HEK293T (cell line): Measurements from ENCODE around the gene WWC1.

ENCODE experiments used
- CTCF ChIA-PET: fragments of 350-600 bp; formaldehyde crosslinking; extraction: SDS; loops from one replicate; lab custom pipeline; 2021; ENCODE audit warnings: antibody characterized with exemption, inconsistent platforms; lab: Yijun Ruan, JAX
- POLR2A ChIA-PET: fragments of 350-600 bp; formaldehyde crosslinking; extraction: SDS; loops from one replicate; lab custom pipeline; 2020; ENCODE audit warnings: antibody characterized with exemption, inconsistent platforms; lab: Yijun Ruan, JAX
- DNase-seq: peaks from one replicate; pipeline ENCODE4 v3.0.0; 2012; ENCODE audit warnings: mixed read lengths; ENCODE audit errors: extremely low spot score
- ARNT ChIP-seq: fragments of 450-650 bp; IDR thresholded peaks from 2 replicates; pipeline ENCODE4 v1.6.1; 2017; ENCODE audit warnings: mild to moderate bottlenecking
- BHLHE40 ChIP-seq: fragments of 450-650 bp; IDR thresholded peaks from 2 replicates; pipeline ENCODE4 v1.6.1; 2016; ENCODE audit warnings: mild to moderate bottlenecking, moderate library complexity, borderline replicate concordance
- CTBP1 ChIP-seq: fragments of 450-650 bp; IDR thresholded peaks from 2 replicates; pipeline ENCODE4 v1.6.1; 2016; ENCODE audit warnings: borderline replicate concordance
- ELF4 ChIP-seq: fragments of 450-650 bp; IDR thresholded peaks from 2 replicates; pipeline ENCODE4 v1.6.1; 2017; ENCODE audit warnings: antibody characterized with exemption
- FOXA1 ChIP-seq: fragments of 450-650 bp; IDR thresholded peaks from 2 replicates; pipeline ENCODE4 v1.6.1; 2016; ENCODE audit warnings: mild to moderate bottlenecking
- FOXK2 ChIP-seq: fragments of 450-650 bp; IDR thresholded peaks from 2 replicates; pipeline ENCODE4 v1.6.1; 2016; ENCODE audit warnings: mild to moderate bottlenecking
- FOXM1 ChIP-seq: fragments of 450-650 bp; IDR thresholded peaks from 2 replicates; pipeline ENCODE4 v1.6.1; 2017; ENCODE audit warnings: mild to moderate bottlenecking, borderline replicate concordance
- HDGF ChIP-seq: fragments of 450-650 bp; IDR thresholded peaks from 2 replicates; pipeline ENCODE4 v1.6.1; 2017; ENCODE audit warnings: antibody characterized with exemption, borderline replicate concordance
- L3MBTL2 ChIP-seq: fragments of 450-650 bp; conservative IDR thresholded peaks from 2 replicates; pipeline ENCODE4 v1.6.1; 2016; ENCODE audit warnings: mild to moderate bottlenecking
- LEF1 ChIP-seq: fragments of 450-650 bp; IDR thresholded peaks from 2 replicates; pipeline ENCODE4 v1.6.1; 2017; ENCODE audit warnings: mild to moderate bottlenecking, borderline replicate concordance
- NFRKB ChIP-seq: fragments of 450-650 bp; IDR thresholded peaks from 2 replicates; pipeline ENCODE4 v1.6.1; 2016; ENCODE audit warnings: mild to moderate bottlenecking, moderate library complexity
- PKNOX1 ChIP-seq: fragments of 450-650 bp; IDR thresholded peaks from 2 replicates; pipeline ENCODE4 v1.6.1; 2016
- SP1 ChIP-seq: fragments of 450-650 bp; IDR thresholded peaks from 2 replicates; pipeline ENCODE4 v1.6.1; 2017
- SUZ12 ChIP-seq: fragments of 450-650 bp; IDR thresholded peaks from 2 replicates; pipeline ENCODE4 v1.6.1; 2016; ENCODE audit warnings: mild to moderate bottlenecking
- TARDBP ChIP-seq: fragments of 450-650 bp; IDR thresholded peaks from 2 replicates; pipeline ENCODE4 v1.6.1; 2016
- ZNF384 ChIP-seq: fragments of 450-650 bp; IDR thresholded peaks from 2 replicates; pipeline ENCODE4 v1.6.1; 2016

WWC1 gene

GRCh38 chr5:168411871-168412270 is 120.4 kb downstream of the WWC1 start:
- CTCF ChIA-PET = no interaction called here
- TF ChIP-seq ELF4 = no peak
- no peak for TF ChIP-seq ZNF384
- TF ChIP-seq SUZ12 = no peak
- no peak for TF ChIP-seq FOXM1
- TF ChIP-seq NFRKB = no peak
- no peak for TF ChIP-seq PKNOX1
- no peak for TF ChIP-seq L3MBTL2
- no peak for TF ChIP-seq FOXA1
- no peak for TF ChIP-seq BHLHE40
- TF ChIP-seq LEF1 = no peak
- TF ChIP-seq CTBP1 = no peak
- TF ChIP-seq TARDBP = no peak
- no peak for TF ChIP-seq HDGF
- TF ChIP-seq SP1 = no peak
- no peak for TF ChIP-seq FOXK2
- TF ChIP-seq ARNT = no peak
- DNase-seq = no peak
- POLR2A ChIA-PET = interaction anchor here (0.6 kb wide), 1 partner anchor 32 kb away, joined by 3 read pairs; no protein-coding TSS in a partner anchor

GRCh38 chr5:168413062-168413461 is 121.6 kb downstream of the WWC1 start:
- ChIA-PET CTCF (no interaction called here), POLR2A (interaction anchor here (0.6 kb wide), 1 partner anchor 19 kb away, joined by 3 read pairs; no protein-coding TSS in a partner anchor)
- DNase-seq = no peak

GRCh38 chr5:168413596-168413995 is 122.2 kb downstream of the WWC1 start:
- no peak for TF ChIP-seq SUZ12
- TF ChIP-seq LEF1 = no peak
- TF ChIP-seq ELF4 = no peak
- no peak for TF ChIP-seq FOXA1
- TF ChIP-seq NFRKB = no peak
- no peak for TF ChIP-seq PKNOX1
- TF ChIP-seq HDGF = no peak
- no peak for TF ChIP-seq SP1
- no peak for TF ChIP-seq FOXM1
- no peak for TF ChIP-seq TARDBP
- no peak for TF ChIP-seq ZNF384
- no peak for TF ChIP-seq L3MBTL2
- TF ChIP-seq CTBP1 = no peak
- no peak for TF ChIP-seq ARNT
- no peak for DNase-seq
- ChIA-PET CTCF (interaction anchor here (1.1 kb wide), 1 partner anchor 9 kb away, joined by 5 read pairs; no protein-coding TSS in a partner anchor), POLR2A (interaction anchor here (0.6 kb wide), 1 partner anchor 19 kb away, joined by 3 read pairs; no protein-coding TSS in a partner anchor)

More at GRCh38 chr5:168413062-168413461, 121.6 kb downstream of the WWC1 start:
- no peak for TF ChIP-seq SP1
- TF ChIP-seq CTBP1 = no peak
- no peak for TF ChIP-seq HDGF
- no peak for TF ChIP-seq ELF4
- TF ChIP-seq TARDBP = no peak
- TF ChIP-seq BHLHE40 = no peak
- TF ChIP-seq SUZ12 = no peak
- no peak for TF ChIP-seq FOXM1
- TF ChIP-seq PKNOX1 = no peak
- TF ChIP-seq L3MBTL2 = no peak

GRCh38 chr5:168415401-168415800 is 124.0 kb downstream of the WWC1 start:
- TF ChIP-seq FOXA1 = no peak
- no peak for TF ChIP-seq LEF1
- no peak for DNase-seq
- POLR2A ChIA-PET = no interaction called here
- CTCF ChIA-PET = no interaction called here

- ChIA-PET POLR2A (no interaction called here), CTCF (no interaction called here)
- no peak for DNase-seq
- no peak for TF ChIP-seq ELF4
- TF ChIP-seq ZNF384 = no peak
- no peak for TF ChIP-seq SUZ12
- TF ChIP-seq SP1 = no peak
- no peak for TF ChIP-seq CTBP1
- TF ChIP-seq HDGF = no peak
- TF ChIP-seq PKNOX1 = no peak
- TF ChIP-seq TARDBP = no peak
- TF ChIP-seq NFRKB = no peak
- no peak for TF ChIP-seq BHLHE40
- TF ChIP-seq LEF1 = no peak
- no peak for TF ChIP-seq FOXM1
Observed at GRCh38 chr5:168415971-168416370, 124.5 kb downstream of the WWC1 start.
